Right atrium auricular region (tissue), 2 donors: ENCODE results near the gene ARRB1. TPM values are rescaled to one million over a fixed set of nuclear protein-coding genes. Genes with fewer than 3 reads are reported as not detected.

Experiments used
- DNase-seq: peaks from one replicate; pipeline ENCODE4 v3.0.0-alpha.2; 2019; ENCODE audit warnings: low spot score
- H3K27ac ChIP-seq, 2 donors: fragments of 200-600 bp; sonication (generic); 1 replicate in 1 of 2; 2 replicates in 1 of 2; pipeline ENCODE4 v1.5.1; 2016 to 2019
- H3K27me3 ChIP-seq, 2 donors: fragments of 200-600 bp; sonication (generic); one replicate each; pipeline versions ENCODE4 v1.5.1 to v1.6.0; 2017 to 2019
- H3K36me3 ChIP-seq: fragments of 200-600 bp; sonication (generic); one replicate; pipeline ENCODE4 v1.5.1; 2016
- H3K4me1 ChIP-seq, 2 donors: fragments of 200-600 bp; sonication (generic); one replicate each; pipeline versions ENCODE4 v1.5.1 to v1.6.0; 2017 to 2019
- H3K4me3 ChIP-seq, 2 donors: fragments of 200-600 bp; sonication (generic); 1 replicate in 1 of 2; 2 replicates in 1 of 2; pipeline ENCODE4 v1.5.1; 2017 to 2019; ENCODE audit warnings: mild to moderate bottlenecking in 1 of 2, moderate library complexity in 1 of 2
- H3K9me3 ChIP-seq, 2 donors: fragments of 200-600 bp; sonication (generic); one replicate each; pipeline ENCODE4 v1.5.1; 2019
- total RNA-seq, 2 donors: library from RNA; depleted of rRNA; stranded (reverse); fragments of >200 nt; gene quantifications; one replicate each; pipeline ENCODE4 v1.1.0, GENCODE V29; 2016
- TF ChIP-seq, protein P1 (sequence below), 2 donors: fragments of 200-600 bp; sonication (generic); IDR thresholded peaks; one replicate each; pipeline ENCODE4 v1.5.1; 2019; ENCODE audit warnings: antibody characterized with exemption in 2 of 2

The ARRB1 gene
- total RNA-seq, 2 donors from 2014 or later: 19.4 to 22.9 TPM

DNA sequence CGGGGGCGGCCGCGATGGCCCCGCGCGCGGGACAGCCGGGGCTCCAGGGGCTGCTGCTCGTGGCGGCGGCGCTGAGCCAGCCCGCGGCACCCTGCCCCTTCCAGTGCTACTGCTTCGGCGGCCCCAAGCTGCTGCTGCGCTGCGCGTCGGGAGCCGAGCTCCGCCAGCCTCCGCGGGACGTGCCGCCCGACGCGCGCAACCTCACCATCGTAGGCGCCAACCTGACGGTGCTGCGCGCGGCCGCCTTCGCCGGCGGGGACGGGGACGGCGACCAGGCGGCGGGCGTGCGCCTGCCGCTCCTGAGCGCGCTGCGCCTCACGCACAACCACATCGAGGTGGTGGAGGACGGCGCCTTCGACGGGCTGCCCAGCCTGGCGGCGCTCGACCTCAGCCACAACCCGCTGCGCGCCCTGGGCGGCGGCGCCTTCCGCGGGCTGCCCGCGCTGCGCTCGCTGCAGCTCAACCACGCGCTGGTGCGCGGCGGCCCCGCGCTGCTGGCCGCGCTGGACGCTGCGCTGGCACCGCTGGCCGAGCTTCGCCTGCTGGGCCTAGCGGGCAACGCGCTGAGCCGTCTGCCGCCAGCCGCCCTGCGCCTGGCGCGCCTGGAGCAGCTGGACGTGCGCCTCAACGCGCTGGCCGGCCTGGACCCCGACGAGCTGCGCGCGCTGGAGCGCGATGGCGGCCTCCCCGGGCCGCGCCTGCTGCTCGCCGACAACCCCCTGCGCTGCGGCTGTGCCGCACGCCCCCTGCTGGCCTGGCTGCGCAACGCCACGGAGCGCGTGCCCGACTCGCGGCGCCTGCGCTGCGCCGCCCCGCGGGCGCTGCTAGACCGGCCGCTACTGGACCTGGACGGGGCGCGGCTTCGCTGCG, 110.2 kb downstream of the ARRB1 start:
- TF ChIP-seq, protein P1, sequence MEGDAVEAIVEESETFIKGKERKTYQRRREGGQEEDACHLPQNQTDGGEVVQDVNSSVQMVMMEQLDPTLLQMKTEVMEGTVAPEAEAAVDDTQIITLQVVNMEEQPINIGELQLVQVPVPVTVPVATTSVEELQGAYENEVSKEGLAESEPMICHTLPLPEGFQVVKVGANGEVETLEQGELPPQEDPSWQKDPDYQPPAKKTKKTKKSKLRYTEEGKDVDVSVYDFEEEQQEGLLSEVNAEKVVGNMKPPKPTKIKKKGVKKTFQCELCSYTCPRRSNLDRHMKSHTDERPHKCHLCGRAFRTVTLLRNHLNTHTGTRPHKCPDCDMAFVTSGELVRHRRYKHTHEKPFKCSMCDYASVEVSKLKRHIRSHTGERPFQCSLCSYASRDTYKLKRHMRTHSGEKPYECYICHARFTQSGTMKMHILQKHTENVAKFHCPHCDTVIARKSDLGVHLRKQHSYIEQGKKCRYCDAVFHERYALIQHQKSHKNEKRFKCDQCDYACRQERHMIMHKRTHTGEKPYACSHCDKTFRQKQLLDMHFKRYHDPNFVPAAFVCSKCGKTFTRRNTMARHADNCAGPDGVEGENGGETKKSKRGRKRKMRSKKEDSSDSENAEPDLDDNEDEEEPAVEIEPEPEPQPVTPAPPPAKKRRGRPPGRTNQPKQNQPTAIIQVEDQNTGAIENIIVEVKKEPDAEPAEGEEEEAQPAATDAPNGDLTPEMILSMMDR (IDR thresholded peaks at IDR 0.05): peak; percentile 87 to 97
- peak; percentile 74 for DNase-seq
- H3K4me3 ChIP-seq: peak overlapping the region; percentile 20 to 47
- no peak overlapping the region for H3K27ac ChIP-seq
- no peaks in the 10 kb centered on the region for H3K36me3 ChIP-seq
- H3K4me1 ChIP-seq: peaks cover 0 to 18% of the 10 kb centered on the region in 2 donors
- H3K27me3 ChIP-seq: peaks cover 3 to 19% of the 10 kb centered on the region in 2 donors
- H3K9me3 ChIP-seq: no peaks in the 10 kb centered on the region

DNA sequence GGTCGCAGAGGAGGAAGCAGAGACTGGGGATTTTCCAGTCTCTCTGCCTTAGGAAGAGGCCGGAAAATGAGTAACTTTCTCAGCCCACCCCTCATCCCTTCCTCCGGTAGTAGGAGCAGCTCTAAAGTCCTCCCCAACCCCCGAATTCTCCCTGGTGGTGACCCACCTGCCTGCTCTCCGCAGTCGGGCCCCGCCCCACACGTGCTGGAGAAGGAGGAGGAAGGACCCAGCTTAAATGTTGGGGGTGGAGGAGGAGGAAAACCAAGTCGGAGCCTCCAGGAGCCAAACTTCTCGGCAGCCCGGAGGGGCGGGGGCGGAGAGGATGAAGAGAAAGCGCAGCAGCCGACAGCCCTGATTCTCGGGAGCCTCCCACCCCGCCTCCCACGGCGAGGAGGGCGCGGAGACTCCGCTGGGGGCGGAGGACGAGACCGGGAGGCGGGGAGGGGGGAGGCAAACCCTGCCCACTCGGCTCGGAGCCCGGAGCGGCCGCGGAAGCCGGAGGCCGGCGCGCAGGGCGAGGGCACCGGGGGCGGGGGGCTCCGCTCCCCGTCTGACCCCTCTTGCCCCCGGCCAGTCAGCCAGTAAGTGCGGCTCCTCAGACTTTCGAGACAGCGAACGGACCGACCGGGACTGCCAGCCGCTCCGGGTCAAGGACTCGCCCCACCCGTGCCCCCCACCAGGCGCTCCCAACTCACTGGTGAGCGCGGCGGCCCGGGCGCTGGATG, 111.0 kb downstream of the ARRB1 start, which contains the start of gene TPBGL:
Gene TPBGL, plus strand, starts transcription at position 464 of the 725 bp plus-strand sequence. CDS start 276 bp downstream, outside the sequence.
- peak within 1 kb of the TSS; percentile 17 to 47 for H3K4me3 ChIP-seq
- no peak for DNase-seq
- TF ChIP-seq, protein P1 (IDR thresholded peaks at IDR 0.05): no peak

DNA sequence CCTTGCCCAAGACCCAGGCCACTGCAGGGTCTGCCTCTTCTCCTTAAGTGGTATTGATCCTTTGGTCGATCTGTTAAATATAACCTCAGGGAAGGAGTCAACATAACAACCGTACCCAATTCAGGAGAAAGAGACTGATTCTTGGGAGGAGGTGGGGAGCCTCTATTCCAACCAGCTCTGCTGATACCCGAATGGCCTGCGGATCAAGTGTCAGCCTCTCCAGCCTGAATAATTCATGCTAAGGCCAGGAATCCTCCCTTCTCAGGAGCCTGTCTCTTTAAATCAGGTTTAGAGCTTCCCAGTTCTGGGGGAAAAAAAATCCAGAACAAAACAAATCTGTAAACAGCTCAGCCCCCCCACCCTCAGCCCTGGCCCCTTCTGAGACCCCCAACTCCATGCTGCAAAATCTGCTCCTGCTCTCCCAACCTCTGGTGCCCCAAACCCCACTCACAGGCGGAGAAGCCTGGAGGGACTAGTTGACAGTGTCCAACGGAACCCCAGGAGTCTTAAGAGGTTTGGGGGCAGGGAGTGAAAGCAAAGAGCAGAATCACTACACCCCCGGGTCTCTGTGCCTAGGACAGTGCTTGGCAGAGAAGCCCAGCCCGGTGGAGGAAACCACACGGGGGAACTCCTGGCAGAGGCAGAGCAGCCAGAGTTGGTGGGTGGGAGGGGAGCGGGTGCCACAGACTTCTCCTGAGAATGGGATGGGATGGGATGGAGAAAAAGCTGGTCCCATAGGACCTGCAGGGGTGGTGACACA, 111.8 kb downstream of the ARRB1 start:
- no peak overlapping the region for H3K27ac ChIP-seq
- peaks cover 3 to 19% of the 10 kb centered on the region in 2 donors for H3K27me3 ChIP-seq
- H3K4me1 ChIP-seq: peaks cover 0 to 18% of the 10 kb centered on the region in 2 donors
- H3K9me3 ChIP-seq: no peaks in the 10 kb centered on the region
- TF ChIP-seq, protein P1 (IDR thresholded peaks at IDR 0.05): no peak
- H3K4me3 ChIP-seq: no peak overlapping the region
- no peaks in the 10 kb centered on the region for H3K36me3 ChIP-seq
- no peak for DNase-seq

More for the DNA sequence above, 111.0 kb downstream of the ARRB1 start, which contains the start of gene TPBGL:
- peaks cover 3 to 19% of the 10 kb centered on the region in 2 donors for H3K27me3 ChIP-seq
- H3K4me1 ChIP-seq: peaks cover 0 to 18% of the 10 kb centered on the region in 2 donors
- no peaks in the 10 kb centered on the region for H3K9me3 ChIP-seq
- no peak within 1 kb of the TSS for H3K27ac ChIP-seq
- no peaks in the 10 kb centered on the region for H3K36me3 ChIP-seq

DNA sequence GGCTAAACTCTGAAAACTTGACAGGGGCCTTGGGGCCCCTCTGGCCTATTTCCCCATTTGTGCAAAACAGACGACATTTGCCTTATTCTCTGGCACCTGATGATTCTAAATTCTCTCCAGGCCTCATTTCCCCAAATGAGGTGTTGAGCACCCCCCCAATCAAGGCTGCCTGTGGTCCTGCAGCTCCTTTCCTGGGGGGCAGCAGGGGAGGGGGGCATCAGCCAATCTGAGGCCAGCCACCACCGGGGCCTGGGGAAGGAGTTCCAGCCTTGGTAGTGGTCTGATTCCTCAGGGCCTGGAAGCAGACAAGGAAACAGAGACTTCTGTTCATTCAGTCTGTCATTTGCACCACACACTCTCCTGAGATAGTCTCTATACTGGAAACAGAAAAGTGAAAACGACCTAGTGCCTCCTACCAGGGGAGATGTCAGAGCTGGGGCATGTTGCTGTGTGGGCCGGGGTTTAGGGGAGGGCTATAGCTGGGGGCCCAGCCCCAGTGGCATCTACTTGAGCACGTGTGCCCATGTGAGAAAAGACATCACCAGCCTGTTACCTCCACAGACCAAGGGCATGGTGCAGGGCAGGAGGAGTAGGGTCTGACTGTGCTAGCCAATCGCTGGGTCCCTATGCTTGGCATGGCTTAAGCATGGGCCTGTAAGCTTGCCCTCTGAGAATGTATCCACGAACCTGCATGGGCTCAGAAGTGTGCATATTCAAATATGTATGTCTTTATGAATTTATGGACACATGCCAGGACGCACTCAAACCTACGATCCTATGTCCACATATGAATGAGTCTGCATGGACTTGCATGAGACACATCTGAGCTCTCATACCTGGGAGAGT, 112.6 kb downstream of the ARRB1 start:
- no peaks in the 10 kb centered on the region for H3K9me3 ChIP-seq
- H3K36me3 ChIP-seq: no peaks in the 10 kb centered on the region
- H3K27ac ChIP-seq: no peak overlapping the region
- no peak for DNase-seq
- no peak overlapping the region for H3K4me3 ChIP-seq
- peaks cover 0 to 18% of the 10 kb centered on the region in 2 donors for H3K4me1 ChIP-seq
- TF ChIP-seq, protein P1 (IDR thresholded peaks at IDR 0.05): no peak
- peaks cover 3 to 19% of the 10 kb centered on the region in 2 donors for H3K27me3 ChIP-seq

DNA sequence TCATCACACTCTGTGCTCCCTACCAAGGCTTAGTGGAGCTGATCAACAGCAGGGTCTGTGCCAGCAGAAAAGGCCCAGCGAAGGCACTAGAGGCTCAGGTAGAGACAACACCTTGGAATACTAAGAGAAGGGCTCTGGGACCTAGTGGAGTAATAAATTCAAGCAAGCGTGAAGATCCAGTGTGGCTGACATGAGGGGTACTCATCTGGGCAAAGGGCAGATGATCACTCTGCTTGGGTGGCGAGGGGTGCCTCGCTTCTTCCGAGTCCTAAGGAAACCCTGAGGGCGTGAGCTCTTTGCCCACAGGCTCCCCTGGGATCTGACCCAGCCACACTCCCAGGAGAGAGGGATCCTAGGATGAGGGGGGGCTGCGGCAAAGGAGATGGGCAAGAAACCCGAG, 114.4 kb downstream of the ARRB1 start:
- Histone ChIP-seq H3K27ac (no peak overlapping the region), H3K36me3 (no peaks in the 10 kb centered on the region), H3K9me3 (no peaks in the 10 kb centered on the region), H3K27me3 (peaks cover 0 to 10% of the 10 kb centered on the region in 2 donors), H3K4me1 (peaks cover 0 to 14% of the 10 kb centered on the region in 2 donors), H3K4me3 (no peak overlapping the region)
- DNase-seq: no peak
- TF ChIP-seq, protein P1 (IDR thresholded peaks at IDR 0.05): no peak
